MG63 (cell line): ENCODE data around the gene NEK6. TPM values are rescaled to one million over a fixed set of nuclear protein-coding genes. Genes with fewer than 3 reads are reported as not detected.

Experiments used
- DNase-seq: peaks from one replicate; pipeline ENCODE4 v3.0.0-alpha.2; 2020
- H3K27me3 ChIP-seq: fragments of 250-450 bp; sonication (Bioruptor Pico); 2 replicates; pipeline ENCODE4 v1.5.1; 2020; ENCODE audit warnings: mild to moderate bottlenecking, moderate library complexity
- H3K36me3 ChIP-seq: fragments of 250-450 bp; sonication (Bioruptor Pico); 2 replicates; pipeline ENCODE4 v1.5.1; 2020; ENCODE audit warnings: mild to moderate bottlenecking, moderate library complexity
- H3K4me3 ChIP-seq: fragments of 250-450 bp; sonication (Bioruptor Pico); 2 replicates; pipeline ENCODE4 v1.5.1; 2020; ENCODE audit warnings: mild to moderate bottlenecking, moderate library complexity
- H3K9me3 ChIP-seq: fragments of 250-450 bp; sonication (Bioruptor Pico); 2 replicates; pipeline ENCODE4 v1.5.1; 2020; ENCODE audit warnings: mild to moderate bottlenecking, moderate library complexity
- total RNA-seq: library from RNA; depleted of rRNA; stranded (reverse); fragments of >200 nt; shearing (Covaris generic); gene quantifications from 2 replicates; pipeline ENCODE4 v1.2.3, GENCODE V29; 2014; ENCODE audit warnings: low replicate concordance

Gene NEK6
- total RNA-seq, 1 experiment from 2014 or later = 25.0 TPM

GRCh38 chr9:124267271-124267807 lies 9.6 kb downstream of the NEK6 start:
- Histone ChIP-seq H3K9me3 (no peaks in the 10 kb centered on the region), H3K27me3 (no peaks in the 10 kb centered on the region), H3K4me3 (no peak overlapping the region), H3K36me3 (peaks cover 71% of the 10 kb centered on the region)
- peak; percentile 93 for DNase-seq

GRCh38 chr9:124268248-124268647 lies 10.5 kb downstream of the NEK6 start:
- Histone ChIP-seq H3K27me3 (no peaks in the 10 kb centered on the region), H3K9me3 (no peaks in the 10 kb centered on the region), H3K4me3 (no peak overlapping the region), H3K36me3 (peaks cover 68% of the 10 kb centered on the region)
- no peak for DNase-seq

DNA sequence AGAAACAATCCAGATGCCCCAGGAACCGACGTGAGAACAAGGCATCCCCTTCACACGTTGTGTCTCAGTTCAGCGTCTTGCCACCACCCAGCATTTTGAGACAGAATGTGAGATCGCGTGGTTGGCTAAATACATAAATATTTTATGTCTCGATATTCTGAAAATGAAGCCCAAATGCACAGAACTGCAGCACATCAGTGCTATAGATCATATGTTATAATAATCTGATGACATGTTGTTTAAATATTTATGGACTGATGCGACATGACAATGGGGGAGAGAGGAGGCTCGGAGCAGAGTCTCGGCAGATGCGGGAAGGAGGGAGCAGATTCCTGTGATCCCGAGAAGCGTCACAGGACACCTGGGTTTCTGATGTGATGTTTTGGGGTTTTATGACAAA lies 10.9 kb downstream of the NEK6 start:
- DNase-seq = no peak
- no peaks in the 10 kb centered on the region for H3K27me3 ChIP-seq
- H3K36me3 ChIP-seq = peaks cover 66% of the 10 kb centered on the region
- no peak overlapping the region for H3K4me3 ChIP-seq
- H3K9me3 ChIP-seq = no peaks in the 10 kb centered on the region

GRCh38 chr9:124269556-124269955 lies 11.8 kb downstream of the NEK6 start:
- Histone ChIP-seq H3K36me3 (peaks cover 62% of the 10 kb centered on the region), H3K9me3 (no peaks in the 10 kb centered on the region), H3K27me3 (no peaks in the 10 kb centered on the region), H3K4me3 (no peak overlapping the region)
- DNase-seq = no peak

- Histone ChIP-seq H3K4me3 (no peak overlapping the region), H3K27me3 (no peaks in the 10 kb centered on the region), H3K9me3 (no peaks in the 10 kb centered on the region), H3K36me3 (peaks cover 64% of the 10 kb centered on the region)
- DNase-seq = no peak
These were observed 13.0 kb downstream of the NEK6 start for GRCh38 chr9:124270504-124271335.

DNA sequence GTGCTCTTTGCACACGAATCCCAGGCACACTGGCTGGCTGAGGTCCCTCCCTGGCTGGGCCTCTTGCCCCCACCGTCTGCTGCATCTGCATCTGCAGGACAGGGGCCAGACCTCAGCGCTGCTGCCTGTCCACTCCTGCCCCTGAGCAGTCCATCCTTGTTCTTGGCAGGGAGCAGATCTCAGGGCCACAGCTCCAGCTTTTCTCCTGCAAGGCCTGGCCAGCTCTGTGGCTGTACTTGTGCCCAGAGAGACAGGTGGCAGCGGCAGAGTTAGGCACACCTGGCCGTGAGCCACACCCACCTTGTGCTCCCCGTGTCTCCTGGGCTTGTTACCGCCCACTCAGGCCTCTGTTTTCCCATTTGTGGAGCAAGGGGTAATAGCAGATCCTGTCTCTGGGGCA lies 13.9 kb downstream of the NEK6 start:
- DNase-seq = no peak
- H3K36me3 ChIP-seq = peaks cover 61% of the 10 kb centered on the region
- no peaks in the 10 kb centered on the region for H3K27me3 ChIP-seq
- H3K4me3 ChIP-seq = no peak overlapping the region
- H3K9me3 ChIP-seq = no peaks in the 10 kb centered on the region

DNA sequence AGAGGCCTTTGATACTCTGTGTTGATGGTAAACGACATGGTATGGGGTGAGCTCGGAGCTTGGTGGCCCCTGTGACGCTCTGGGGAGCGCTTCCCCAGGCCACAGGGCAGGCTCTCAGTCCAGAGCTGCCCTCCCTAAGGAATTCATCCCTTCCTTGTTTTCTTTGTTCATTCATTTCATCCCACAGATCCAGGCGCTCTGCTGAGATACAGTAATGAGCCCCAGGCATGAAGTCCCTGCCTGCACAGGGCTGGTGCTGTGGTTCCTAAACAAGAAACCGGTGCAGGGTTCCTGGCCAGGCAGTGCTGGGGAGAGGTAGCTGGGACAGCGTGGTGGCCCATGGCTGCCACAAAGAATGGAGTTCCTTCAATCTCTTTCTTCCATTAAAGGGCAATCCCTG lies 14.4 kb downstream of the NEK6 start:
- Histone ChIP-seq H3K27me3 (no peaks in the 10 kb centered on the region), H3K4me3 (no peak overlapping the region), H3K9me3 (no peaks in the 10 kb centered on the region), H3K36me3 (peaks cover 62% of the 10 kb centered on the region)
- DNase-seq = no peak

DNA sequence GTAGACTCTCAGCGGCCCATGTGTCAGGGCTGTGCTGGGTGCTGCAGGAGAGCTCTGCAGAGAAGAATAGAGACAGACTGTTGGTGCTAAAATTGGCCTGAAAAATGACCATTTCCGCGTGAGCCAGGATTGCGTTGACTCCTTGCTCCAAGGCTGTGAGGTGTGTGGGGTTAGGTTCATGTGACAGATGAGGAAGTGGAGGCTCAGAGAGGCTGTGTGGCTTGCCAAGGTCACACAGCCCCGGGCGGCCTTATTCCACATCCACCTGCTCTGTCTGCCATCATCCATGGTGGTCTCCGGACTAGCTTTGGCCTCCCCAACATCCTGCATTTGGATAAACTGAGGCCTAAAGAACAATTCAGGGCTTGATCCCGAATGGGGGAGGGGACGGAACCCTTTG lies 15.2 kb downstream of the NEK6 start:
- H3K27me3 ChIP-seq = no peaks in the 10 kb centered on the region
- no peak overlapping the region for H3K4me3 ChIP-seq
- no peaks in the 10 kb centered on the region for H3K9me3 ChIP-seq
- peaks cover 58% of the 10 kb centered on the region for H3K36me3 ChIP-seq
- DNase-seq = no peak

GRCh38 chr9:124273427-124274160 lies 15.8 kb downstream of the NEK6 start:
- H3K4me3 ChIP-seq = no peak overlapping the region
- no peaks in the 10 kb centered on the region for H3K27me3 ChIP-seq
- DNase-seq = no peak
- no peaks in the 10 kb centered on the region for H3K9me3 ChIP-seq
- peaks cover 52% of the 10 kb centered on the region for H3K36me3 ChIP-seq

- DNase-seq = no peak
- Histone ChIP-seq H3K4me3 (no peak overlapping the region), H3K9me3 (no peaks in the 10 kb centered on the region), H3K27me3 (no peaks in the 10 kb centered on the region), H3K36me3 (peaks cover 47% of the 10 kb centered on the region)
These were observed 16.5 kb downstream of the NEK6 start for GRCh38 chr9:124274226-124274625.

DNA sequence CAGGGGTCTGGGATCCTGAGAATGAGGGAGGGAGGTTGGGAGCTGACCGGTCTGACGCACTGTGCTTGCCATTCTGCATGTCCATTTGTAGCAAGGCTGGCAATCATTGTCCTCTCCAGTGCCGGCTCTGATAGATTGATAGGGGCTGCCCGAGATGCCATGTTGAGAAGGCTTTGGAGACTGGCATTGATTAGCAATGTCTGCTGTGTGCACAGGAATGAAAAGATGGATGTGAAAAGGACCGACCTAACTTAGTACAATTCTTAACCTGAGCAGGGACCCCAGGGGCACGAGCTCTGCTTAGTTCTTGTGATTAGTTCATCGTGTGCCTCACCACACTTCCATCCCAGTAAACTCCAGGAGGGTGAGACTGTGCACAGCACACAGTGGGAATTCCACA lies 17.0 kb downstream of the NEK6 start:
- no peak overlapping the region for H3K4me3 ChIP-seq
- no peak for DNase-seq
- H3K9me3 ChIP-seq = no peaks in the 10 kb centered on the region
- H3K27me3 ChIP-seq = no peaks in the 10 kb centered on the region
- peaks cover 43% of the 10 kb centered on the region for H3K36me3 ChIP-seq

DNA sequence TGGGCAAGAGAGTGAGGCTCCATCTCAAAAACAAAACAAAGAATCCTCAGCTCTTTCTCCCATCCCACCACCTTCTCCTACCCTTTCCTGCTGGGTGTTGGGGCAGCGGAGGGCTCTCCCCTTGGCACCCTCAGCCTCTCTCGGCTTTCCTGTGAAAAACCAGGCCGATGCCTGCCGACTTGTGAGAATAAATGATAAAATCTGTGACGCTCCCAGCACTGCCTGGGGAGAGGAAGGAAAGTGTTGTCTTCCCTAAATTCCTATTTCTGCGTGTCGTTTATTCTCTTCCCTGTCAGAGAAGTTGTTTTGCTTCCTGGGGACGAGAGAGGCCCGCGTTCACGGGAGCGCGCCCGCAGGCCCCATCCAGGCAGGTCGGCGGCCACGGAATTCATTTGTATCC lies 19.7 kb downstream of the NEK6 start:
- no peaks in the 10 kb centered on the region for H3K27me3 ChIP-seq
- no peak overlapping the region for H3K4me3 ChIP-seq
- peaks cover 19% of the 10 kb centered on the region for H3K36me3 ChIP-seq
- no peaks in the 10 kb centered on the region for H3K9me3 ChIP-seq
- DNase-seq = no peak

- Histone ChIP-seq H3K27me3 (no peaks in the 10 kb centered on the region), H3K9me3 (no peaks in the 10 kb centered on the region), H3K36me3 (peaks cover 15% of the 10 kb centered on the region), H3K4me3 (no peak overlapping the region)
- DNase-seq = no peak
These were observed 20.3 kb downstream of the NEK6 start for GRCh38 chr9:124278054-124278540.

DNA sequence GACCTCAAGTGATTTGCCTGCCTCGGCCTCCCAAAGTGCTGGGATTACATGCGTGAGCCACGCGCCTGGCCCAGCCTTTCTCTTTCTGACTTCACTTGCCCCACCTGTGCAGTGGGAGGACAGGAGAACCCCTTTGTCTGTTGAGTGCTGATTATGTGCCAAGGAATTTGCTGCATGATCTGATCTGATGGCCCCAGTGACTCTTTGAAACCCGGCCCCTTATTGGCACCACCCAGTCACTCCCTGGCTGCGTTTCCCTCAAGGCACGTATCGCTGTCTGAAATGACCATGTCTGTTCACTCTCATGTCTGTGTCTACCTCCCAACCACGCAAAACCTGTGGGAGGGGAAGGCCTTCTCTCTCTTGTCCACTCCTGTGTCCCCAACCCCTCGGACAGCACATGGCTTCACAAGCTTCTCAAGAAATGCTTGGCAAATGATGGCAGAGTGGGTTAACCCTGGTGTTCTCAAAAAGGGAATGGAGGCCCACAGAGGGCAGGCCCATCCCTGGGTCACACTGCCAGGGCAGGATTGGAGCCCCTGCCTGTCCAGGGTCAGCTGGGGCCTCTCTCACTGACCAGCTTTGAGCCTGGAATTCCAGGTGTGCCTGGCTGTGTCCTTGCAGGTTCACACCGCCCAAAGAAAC lies 21.9 kb downstream of the NEK6 start:
- DNase-seq = no peak
- Histone ChIP-seq H3K36me3 (peaks cover 7% of the 10 kb centered on the region), H3K27me3 (no peaks in the 10 kb centered on the region), H3K9me3 (no peaks in the 10 kb centered on the region), H3K4me3 (no peak overlapping the region)

- H3K27me3 ChIP-seq = no peaks in the 10 kb centered on the region
- H3K9me3 ChIP-seq = no peaks in the 10 kb centered on the region
- no peak overlapping the region for H3K4me3 ChIP-seq
- peaks cover 11% of the 10 kb centered on the region for H3K36me3 ChIP-seq
- DNase-seq = no peak
These were observed 22.5 kb downstream of the NEK6 start for GRCh38 chr9:124280176-124280691.

DNA sequence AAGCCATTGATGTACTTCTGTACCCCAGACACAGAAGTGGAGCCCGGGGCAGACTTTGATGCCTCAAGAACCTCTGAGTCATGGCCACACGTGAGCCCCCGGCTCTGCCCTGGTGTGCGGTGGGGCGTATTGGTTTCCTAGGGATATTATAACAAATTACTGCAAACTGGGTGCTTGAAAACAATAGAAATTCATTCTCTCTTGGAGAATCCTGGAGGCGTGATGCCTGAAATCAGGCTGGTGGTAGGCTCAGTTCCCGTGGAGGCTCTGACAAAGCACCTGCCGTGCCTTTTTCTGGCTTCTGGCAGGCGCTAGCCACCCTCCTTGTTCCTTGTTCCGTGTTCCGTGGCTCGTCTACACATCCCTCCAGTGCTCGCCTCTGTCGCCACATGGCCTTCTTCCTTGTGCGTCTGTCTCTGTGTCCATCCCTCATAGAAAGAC lies 24.2 kb downstream of the NEK6 start:
- no peaks in the 10 kb centered on the region for H3K27me3 ChIP-seq

More for the DNA sequence above, 24.2 kb downstream of the NEK6 start:
- H3K9me3 ChIP-seq = no peaks in the 10 kb centered on the region
- no peak overlapping the region for H3K4me3 ChIP-seq
- H3K36me3 ChIP-seq = peaks cover 21% of the 10 kb centered on the region
- no peak for DNase-seq
